ENCODE measurements around the gene GDPGP1. TPM values are rescaled to one million over a fixed set of nuclear protein-coding genes. Genes with fewer than 3 reads are reported as not detected.
"Not testable (repeated sequence)": the region's sequence is repeated elsewhere in the genome, so short reads cannot be mapped to it uniquely, and the experiment has no call there.

Gene GDPGP1
- total and polyA plus RNA-seq, 2 donors (not counting 1 experiment from before 2014, with no cell fraction given) = 9.3 to 10.4 TPM

GRCh38 chr15:90271459-90272166, 37.6 kb downstream of the GDPGP1 start:
- H3K4me3 Mint-ChIP-seq = no peak overlapping the region
- CTCF ChIA-PET = interaction anchor here (0.6 to 2.2 kb wide), 3 partner anchors 14 to 394 kb away, joined by 3 to 8 read pairs (median 3); no protein-coding TSS in a partner anchor

GRCh38 chr15:90278467-90278866, 44.5 kb downstream of the GDPGP1 start:
- intact Hi-C loops (cut with micrococcal nuclease); H3K27ac Mint-ChIP-seq; H3K4me2 ChIP-seq (replicated peaks; ENCODE audit: low read depth, low read length, poor library complexity, severe bottlenecking); H3K9me3 ChIP-seq (ENCODE audit: control extremely low read depth in 1 of 3, control insufficient read depth in 2 of 3, insufficient read depth in 1 of 3, low read length in 2 of 3); H3K4me1 Mint-ChIP-seq; H3K36me3 ChIP-seq (replicated peaks in 1 of 2; ENCODE audit: control extremely low read depth in 1 of 2, control insufficient read depth in 1 of 2, extremely low read depth in 1 of 2, insufficient read depth in 2 of 2, low read length in 1 of 2); H3K9ac ChIP-seq (ENCODE audit: low read length); H2AFZ ChIP-seq (ENCODE audit: insufficient read depth, low read depth, low read length, poor library complexity, severe bottlenecking); H3K4me1 ChIP-seq (ENCODE audit: control insufficient read depth in 2 of 2, insufficient read depth in 2 of 2, low read length in 2 of 2); H3K9me3 Mint-ChIP-seq (ENCODE audit: insufficient read depth); H3K27me3 ChIP-seq (replicated peaks in 1 of 4; ENCODE audit: control extremely low read depth in 1 of 4, control insufficient read depth in 3 of 4, insufficient read depth in 4 of 4, low read length in 3 of 4); H3K4me3 Mint-ChIP-seq; H3K27me3 Mint-ChIP-seq; DNase-seq; H3K27ac ChIP-seq (ENCODE audit: low read length in 2 of 2); H4K20me1 ChIP-seq (ENCODE audit: control insufficient read depth, insufficient read depth, low read length, poor library complexity, severe bottlenecking); POLR2A ChIA-PET; H3K4me3 ChIP-seq (ENCODE audit: control extremely low read depth in 1 of 5, extremely low read depth in 1 of 5, insufficient read depth in 1 of 5, low read depth in 2 of 5, low read length in 4 of 5); ATAC-seq (ENCODE audit: low read depth): not testable (repeated sequence)
- CTCF ChIA-PET = interaction anchor here (1.0 kb wide), 1 partner anchor 129 kb away, joined by 5 read pairs; no protein-coding TSS in a partner anchor
- 100% methylated on average over 9 of the region's 12 CpGs for WGBS (ENCODE audit: insufficient coverage)
- peaks cover 21% of the 10 kb centered on the region for H3K79me2 ChIP-seq (ENCODE audit: control insufficient read depth, insufficient read depth, low read length)

More at GRCh38 chr15:90271459-90272166, 37.6 kb downstream of the GDPGP1 start:
- Histone ChIP-seq H3K27ac (ENCODE audit: low read length in 2 of 2) (no peak overlapping the region), H4K20me1 (ENCODE audit: control insufficient read depth, insufficient read depth, low read length, poor library complexity, severe bottlenecking) (peaks cover 56% of the 10 kb centered on the region), H3K4me3 (ENCODE audit: control extremely low read depth in 1 of 5, extremely low read depth in 1 of 5, insufficient read depth in 1 of 5, low read depth in 2 of 5, low read length in 4 of 5) (no peak overlapping the region), H3K27me3 (replicated peaks in 1 of 4; ENCODE audit: control extremely low read depth in 1 of 4, control insufficient read depth in 3 of 4, insufficient read depth in 4 of 4, low read length in 3 of 4) (no peaks in the 10 kb centered on the region), H3K9ac (ENCODE audit: low read length) (no peak overlapping the region), H3K9me3 (ENCODE audit: control extremely low read depth in 1 of 3, control insufficient read depth in 2 of 3, insufficient read depth in 1 of 3, low read length in 2 of 3) (no peaks in the 10 kb centered on the region), H2AFZ (ENCODE audit: insufficient read depth, low read depth, low read length, poor library complexity, severe bottlenecking) (no peak overlapping the region), H3K4me1 (ENCODE audit: control insufficient read depth in 2 of 2, insufficient read depth in 2 of 2, low read length in 2 of 2) (peaks cover 19% of the 10 kb centered on the region in 2 donors), H3K4me2 (replicated peaks; ENCODE audit: low read depth, low read length, poor library complexity, severe bottlenecking) (no peak overlapping the region), H3K79me2 (ENCODE audit: control insufficient read depth, insufficient read depth, low read length) (peaks cover 67% of the 10 kb centered on the region), H3K36me3 (replicated peaks in 1 of 2; ENCODE audit: control extremely low read depth in 1 of 2, control insufficient read depth in 1 of 2, extremely low read depth in 1 of 2, insufficient read depth in 2 of 2, low read length in 1 of 2) (peaks cover 0 to 52% of the 10 kb centered on the region in 2 experiments)
- POLR2A ChIA-PET = interaction anchor here (0.6 kb wide), 1 partner anchor 10 kb away, joined by 3 read pairs; no protein-coding TSS in a partner anchor
- ATAC-seq (ENCODE audit: low read depth) = no peak
- Mint-ChIP-seq H3K9me3 (ENCODE audit: insufficient read depth) (no peaks in the 10 kb centered on the region), H3K4me1 (peaks cover 44% of the 10 kb centered on the region), H3K27me3 (no peaks in the 10 kb centered on the region), H3K27ac (no peak overlapping the region)
- 99% methylated on average over 5 of the region's 7 CpGs for WGBS (ENCODE audit: insufficient coverage)
- intact Hi-C loops (cut with micrococcal nuclease) = no loop called here
- DNase-seq = no peak
- no peak for TF ChIP-seq CTCF (IDR thresholded peaks at IDR 0.05)
- no peak for TF ChIP-seq EZH2 (IDR thresholded peaks at IDR 0.05; ENCODE audit: borderline replicate concordance, insufficient read depth, low read depth, low read length, poor library complexity, severe bottlenecking)

GRCh38 chr15:90280743-90281142, 46.7 kb downstream of the GDPGP1 start:
- intact Hi-C loops (cut with micrococcal nuclease); H3K4me1 Mint-ChIP-seq; H3K4me3 Mint-ChIP-seq; H3K4me1 ChIP-seq (ENCODE audit: control insufficient read depth in 2 of 2, insufficient read depth in 2 of 2, low read length in 2 of 2); H3K4me2 ChIP-seq (replicated peaks; ENCODE audit: low read depth, low read length, poor library complexity, severe bottlenecking); H3K4me3 ChIP-seq (ENCODE audit: control extremely low read depth in 1 of 5, extremely low read depth in 1 of 5, insufficient read depth in 1 of 5, low read depth in 2 of 5, low read length in 4 of 5); ATAC-seq (ENCODE audit: low read depth); H2AFZ ChIP-seq (ENCODE audit: insufficient read depth, low read depth, low read length, poor library complexity, severe bottlenecking); H3K9me3 ChIP-seq (ENCODE audit: control extremely low read depth in 1 of 3, control insufficient read depth in 2 of 3, insufficient read depth in 1 of 3, low read length in 2 of 3); H3K27ac Mint-ChIP-seq; H3K9ac ChIP-seq (ENCODE audit: low read length); H3K79me2 ChIP-seq (ENCODE audit: control insufficient read depth, insufficient read depth, low read length); DNase-seq; H3K27me3 Mint-ChIP-seq; H3K27me3 ChIP-seq (replicated peaks in 1 of 4; ENCODE audit: control extremely low read depth in 1 of 4, control insufficient read depth in 3 of 4, insufficient read depth in 4 of 4, low read length in 3 of 4); H3K36me3 ChIP-seq (replicated peaks in 1 of 2; ENCODE audit: control extremely low read depth in 1 of 2, control insufficient read depth in 1 of 2, extremely low read depth in 1 of 2, insufficient read depth in 2 of 2, low read length in 1 of 2); H3K9me3 Mint-ChIP-seq (ENCODE audit: insufficient read depth); H3K27ac ChIP-seq (ENCODE audit: low read length in 2 of 2); H4K20me1 ChIP-seq (ENCODE audit: control insufficient read depth, insufficient read depth, low read length, poor library complexity, severe bottlenecking): not testable (repeated sequence)
- WGBS (ENCODE audit: insufficient coverage) = 100% methylated on average over 1 of the region's 5 CpGs
- POLR2A ChIA-PET = interaction anchor here (0.6 kb wide), 1 partner anchor 31 kb away, joined by 3 read pairs; no protein-coding TSS in a partner anchor
- CTCF ChIA-PET = interaction anchor here (0.5 to 1.0 kb wide), 3 partner anchors 24 to 335 kb away, joined by 3 read pairs; no protein-coding TSS in a partner anchor
